Esophagus mucosa (tissue), 1 donor: ENCODE results near the gene PEX11A. TPM values are rescaled to one million over a fixed set of nuclear protein-coding genes. Genes with fewer than 3 reads are reported as not detected.
A peak's percentile ranks its signal among the peaks of the same experiment; 100 is the strongest.

Source experiments
- ATAC-seq: fragments of 200-7000 bp; cut with Tn5 transposase; one replicate; pipeline ENCODE4 v1.9.1; 2020
- total RNA-seq: library from RNA; stranded (reverse); gene quantifications from one replicate; pipeline ENCODE4 v1.2.4, GENCODE V29; 2023
- donor health status: DM: yes; HTN: yes; CAD: no.

Gene PEX11A
- total RNA-seq, 1 donor from 2014 or later = 3.5 TPM

DNA sequence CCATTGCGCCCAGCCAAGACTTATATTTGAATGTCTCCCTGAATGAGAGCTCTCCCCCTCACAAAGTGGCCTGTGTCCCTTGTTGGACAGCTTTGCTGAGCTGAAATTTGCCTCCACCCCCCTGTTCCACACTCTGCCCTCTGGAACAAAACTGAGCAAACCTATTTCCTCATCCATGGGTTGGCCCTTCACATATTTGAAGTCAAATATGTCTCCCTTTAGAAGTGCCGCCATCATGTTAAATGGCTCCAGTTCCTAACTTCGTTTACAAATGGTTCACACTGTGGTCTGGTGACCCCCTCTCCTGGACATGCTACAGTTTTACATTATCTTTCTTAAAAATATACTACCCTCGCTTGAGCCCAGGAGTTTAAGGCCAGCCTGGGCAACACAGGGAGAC, 16.0 kb downstream of the PEX11A start:
- no peak for ATAC-seq

DNA sequence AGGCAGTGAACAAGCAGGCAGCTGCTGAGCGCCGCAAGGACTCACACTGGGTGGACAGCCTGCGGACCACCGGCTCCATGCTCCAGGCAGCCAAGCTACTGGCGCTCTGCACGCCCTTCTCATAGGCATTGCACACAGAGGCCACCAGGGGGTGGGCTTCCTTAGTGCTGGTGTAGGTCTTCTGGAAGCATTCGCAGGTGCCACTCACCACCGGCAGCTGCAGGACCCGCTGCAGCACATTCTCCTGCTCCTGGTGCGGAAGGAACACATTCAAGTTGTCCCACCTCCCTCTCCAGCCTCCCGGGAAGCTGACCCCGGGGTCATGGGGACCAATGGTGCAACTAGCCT, 17.4 kb downstream of the PEX11A start:
- no peak for ATAC-seq

DNA sequence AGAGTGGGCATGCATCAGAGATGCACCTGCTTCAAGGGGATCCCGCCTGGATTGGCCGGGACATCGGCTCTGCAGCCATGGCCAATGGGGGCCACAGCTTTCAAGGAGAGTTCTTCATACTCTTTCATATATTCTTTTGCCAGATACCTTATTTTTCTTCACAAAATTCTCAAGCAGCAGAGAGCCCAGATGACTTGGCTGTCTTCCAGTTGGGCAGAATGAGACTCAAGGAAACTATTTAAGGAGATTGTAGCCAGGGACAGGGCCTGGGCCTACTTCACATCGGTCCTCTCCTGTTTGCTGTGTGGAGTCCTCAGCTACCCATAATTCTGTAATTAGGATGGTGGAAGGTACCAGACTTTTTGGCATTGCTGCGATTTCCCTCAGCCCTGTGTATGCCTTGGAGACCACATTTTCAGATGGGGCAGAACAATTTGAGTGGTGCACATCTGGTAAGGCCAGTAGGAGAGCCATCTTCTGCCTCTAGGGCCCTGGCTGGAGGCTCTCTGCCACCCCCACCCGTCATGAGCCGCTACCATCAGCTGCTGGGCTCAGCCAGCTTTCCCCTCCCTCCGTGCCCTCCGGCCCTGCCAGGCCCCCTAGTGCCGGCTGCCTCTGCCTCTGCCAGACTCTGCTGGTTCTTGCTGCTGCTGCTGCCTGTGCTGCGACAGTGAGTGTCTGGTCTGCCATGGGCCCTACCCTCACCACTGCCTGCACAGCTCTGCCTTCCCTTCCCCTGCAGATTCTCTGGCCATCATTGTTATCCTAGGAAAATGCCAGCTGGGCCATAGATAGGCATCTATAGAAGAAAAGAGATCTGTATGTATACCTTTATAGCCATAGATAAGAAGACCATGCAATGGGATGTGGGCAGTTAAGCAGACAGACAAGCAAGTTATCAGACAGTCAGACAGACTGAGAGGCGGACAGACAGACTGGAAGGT, 18.1 kb downstream of the PEX11A start:
- no peak for ATAC-seq

DNA sequence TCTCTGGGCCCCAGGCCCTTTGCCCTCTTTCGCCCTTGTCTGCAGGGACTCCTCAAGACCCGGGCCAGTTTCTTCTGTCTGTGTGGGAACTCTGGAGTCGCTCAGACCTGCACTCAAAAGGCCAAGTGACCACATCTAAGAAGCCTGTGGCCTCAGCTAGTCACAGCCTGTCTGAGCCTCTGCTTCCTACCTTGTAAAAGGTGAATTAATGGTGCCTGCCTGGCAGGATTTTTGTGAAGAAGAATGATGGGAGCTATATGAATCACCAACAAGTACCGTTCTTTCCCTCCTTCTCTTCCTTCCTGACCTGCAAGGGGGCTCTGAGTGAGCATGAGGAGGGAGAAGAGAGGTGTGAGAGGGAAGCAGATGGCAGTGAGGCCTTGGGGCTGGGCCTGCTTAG, 18.9 kb downstream of the PEX11A start:
- no peak for ATAC-seq

DNA sequence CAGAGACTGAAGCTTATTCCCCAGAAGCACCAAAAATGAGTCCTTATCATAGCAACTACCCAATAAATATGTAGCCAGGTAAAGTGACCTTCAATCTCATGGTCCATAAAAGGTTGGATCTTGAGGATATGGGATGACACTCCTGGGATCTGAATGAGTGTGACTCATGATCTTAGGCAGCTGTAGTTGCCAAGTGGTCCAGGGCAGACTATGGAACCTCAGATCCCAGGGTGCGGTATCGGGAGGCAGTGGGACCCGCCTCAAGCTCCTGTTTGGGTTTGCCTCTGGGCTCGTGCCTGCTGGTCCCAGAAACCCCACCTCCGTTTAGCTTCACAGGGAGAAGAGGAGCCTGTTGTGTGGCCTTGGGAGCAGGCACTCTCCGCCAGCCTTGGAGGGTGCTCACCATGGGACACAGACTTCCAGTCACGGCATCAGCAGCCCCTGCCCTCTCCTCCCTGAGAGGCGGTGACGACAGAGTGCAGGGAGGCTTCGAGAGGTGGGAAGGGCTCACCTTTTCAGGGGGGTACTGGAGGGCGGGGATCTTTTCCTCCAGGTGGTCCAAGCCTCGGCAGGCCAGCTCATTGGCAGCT, 19.5 kb downstream of the PEX11A start:
- no peak for ATAC-seq

DNA sequence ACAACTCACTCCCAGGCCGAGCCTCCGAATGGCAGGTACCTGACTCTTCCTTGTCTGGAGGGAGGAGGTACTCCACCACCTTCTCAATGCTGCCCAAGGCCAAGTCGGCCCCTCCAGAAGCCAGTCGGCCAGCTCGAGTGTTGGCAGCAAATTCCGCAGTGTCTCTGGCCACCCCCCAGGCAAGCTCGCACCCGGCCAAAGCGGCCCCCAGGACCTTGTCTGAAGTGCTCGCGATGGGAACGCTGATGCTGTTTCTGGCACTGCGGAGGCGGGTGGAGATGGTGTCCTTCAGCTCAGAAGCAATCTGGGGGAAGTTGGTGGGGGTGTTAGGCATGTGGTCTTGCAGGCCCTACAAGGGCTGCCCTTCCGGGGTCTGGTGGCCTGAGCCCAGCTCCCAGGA, 20.6 kb downstream of the PEX11A start:
- ATAC-seq = no peak

DNA sequence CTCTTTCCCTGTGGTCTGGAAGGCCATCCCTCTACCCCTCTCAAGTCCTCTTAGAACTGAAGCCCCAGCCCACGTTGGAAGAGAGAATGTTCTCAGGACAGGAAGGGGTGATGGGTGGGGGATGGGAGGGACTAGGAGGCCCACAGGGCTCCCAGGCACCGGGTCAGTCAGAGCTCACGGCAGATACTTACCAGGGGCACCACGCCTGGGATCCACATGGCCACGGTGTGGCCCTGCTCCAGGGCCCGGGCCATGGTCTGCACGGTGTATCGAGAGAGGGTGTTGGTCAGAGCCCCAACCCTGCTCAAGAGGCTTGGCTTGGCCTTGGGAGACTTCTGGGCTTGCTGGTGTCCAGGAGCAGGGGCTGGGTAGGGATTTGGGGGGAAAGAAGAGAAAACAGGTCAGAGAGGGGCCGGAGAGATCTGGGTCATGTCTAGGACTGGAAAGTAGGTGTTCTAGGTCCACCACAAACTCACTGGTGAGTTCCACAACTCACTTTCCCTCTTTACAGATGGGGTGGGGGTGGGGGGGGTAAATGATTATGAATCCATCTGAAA, 21.2 kb downstream of the PEX11A start:
- ATAC-seq = no peak

DNA sequence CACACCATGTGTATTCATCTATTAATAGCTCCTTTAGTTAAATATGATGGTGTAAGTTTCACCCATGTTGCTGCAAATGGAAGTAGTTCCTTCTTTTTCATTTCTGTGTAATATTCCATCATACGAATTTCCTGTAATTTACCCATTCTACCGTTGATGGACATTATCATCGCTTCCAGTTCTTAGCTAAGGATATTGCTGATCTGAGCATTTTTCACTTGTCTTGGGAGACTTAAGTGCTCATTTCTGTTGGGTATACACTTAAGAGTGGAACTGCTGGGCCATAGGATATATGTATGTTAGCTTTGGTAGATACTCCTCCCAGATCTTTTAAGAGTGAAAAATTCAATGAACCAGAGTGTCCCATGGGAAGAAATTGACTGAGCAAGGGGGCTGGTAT, 22.4 kb downstream of the PEX11A start:
- ATAC-seq = no peak

DNA sequence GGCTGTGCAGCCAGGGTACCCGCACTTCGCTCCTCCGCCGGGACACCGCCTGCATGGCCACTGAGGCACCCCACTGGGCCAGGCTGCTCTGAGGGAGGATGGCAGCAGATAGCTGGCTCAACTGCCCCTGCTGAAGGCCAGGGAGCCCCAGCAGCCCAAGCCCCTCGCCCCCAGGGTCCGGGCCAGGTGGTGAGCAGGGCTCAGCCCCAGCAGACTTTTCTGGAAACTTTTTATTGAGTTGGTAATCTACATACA, 22.9 kb downstream of the PEX11A start:
- no peak for ATAC-seq

DNA sequence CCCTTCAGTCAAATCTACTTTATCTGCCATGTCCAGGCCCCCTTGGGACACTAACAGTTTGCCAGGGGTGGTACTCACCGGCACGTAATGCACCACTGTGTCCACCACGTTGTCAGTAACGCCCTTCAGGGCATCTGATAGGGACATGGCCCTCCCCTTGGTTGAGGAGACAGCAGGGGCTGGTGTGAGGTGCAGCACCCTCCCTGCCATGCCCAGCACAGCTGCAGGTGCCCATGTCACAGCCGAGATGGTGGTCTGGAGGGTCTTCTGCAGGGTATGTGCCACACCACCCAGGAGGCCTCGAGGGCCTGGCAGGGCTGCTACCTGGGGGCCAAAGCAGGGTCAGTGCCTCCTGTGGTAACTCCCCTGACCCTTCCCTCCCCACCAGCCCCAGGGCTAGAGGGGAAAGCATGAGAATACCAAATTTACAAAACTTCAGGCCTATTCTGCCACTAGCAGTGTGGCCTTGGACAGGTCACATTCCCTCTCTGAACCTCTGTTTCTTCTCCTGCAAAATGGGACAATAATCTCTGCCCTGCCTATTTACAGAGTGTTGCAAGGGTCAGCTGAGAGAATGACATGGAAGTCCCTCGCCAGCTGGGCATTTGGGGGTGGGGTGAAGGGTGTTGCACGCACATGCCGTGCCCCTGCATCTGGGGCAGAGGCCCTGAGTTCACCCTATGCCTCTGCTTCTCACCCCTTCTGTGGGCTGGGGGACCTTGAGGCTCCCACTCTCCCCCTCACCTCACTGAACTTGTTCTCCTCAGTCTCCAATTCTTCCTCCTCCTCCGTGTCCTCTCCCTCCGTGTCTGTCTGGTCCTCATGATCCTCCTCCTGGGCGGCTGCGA, 23.5 kb downstream of the PEX11A start:
- no peak for ATAC-seq

DNA sequence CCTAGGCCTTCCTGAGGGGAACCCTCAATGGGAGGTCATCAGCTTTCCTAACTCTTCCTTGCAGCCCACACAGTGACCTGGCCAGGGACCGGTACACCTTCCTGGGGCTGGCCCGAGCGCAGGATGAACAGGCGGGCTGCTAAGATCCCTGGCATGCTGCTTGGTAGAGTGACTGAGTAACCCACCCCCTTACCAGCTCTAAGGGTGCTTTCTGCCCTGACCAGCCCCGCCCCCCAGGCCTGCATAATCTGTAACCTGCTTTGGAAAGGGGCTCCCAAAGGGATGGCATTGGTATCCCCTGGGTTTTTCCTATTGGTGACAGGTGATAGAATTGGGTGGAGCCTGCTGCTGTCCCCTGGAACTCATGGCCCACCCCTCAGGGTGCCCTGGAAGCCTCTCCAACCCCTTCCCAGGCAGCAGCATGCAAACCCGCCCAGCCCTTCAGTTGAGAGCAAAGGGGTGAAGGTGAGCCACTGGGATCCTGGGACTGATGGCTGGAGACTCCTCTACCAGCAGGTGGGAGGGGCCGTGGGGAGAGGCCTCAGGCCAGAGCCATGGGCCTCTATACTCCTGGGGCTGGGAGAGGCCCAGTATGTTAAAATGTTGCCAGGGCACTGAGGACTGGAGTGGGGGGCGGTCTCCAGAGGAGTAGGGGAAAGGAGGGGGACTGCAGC, 24.2 kb downstream of the PEX11A start:
- ATAC-seq = peak; percentile 5

DNA sequence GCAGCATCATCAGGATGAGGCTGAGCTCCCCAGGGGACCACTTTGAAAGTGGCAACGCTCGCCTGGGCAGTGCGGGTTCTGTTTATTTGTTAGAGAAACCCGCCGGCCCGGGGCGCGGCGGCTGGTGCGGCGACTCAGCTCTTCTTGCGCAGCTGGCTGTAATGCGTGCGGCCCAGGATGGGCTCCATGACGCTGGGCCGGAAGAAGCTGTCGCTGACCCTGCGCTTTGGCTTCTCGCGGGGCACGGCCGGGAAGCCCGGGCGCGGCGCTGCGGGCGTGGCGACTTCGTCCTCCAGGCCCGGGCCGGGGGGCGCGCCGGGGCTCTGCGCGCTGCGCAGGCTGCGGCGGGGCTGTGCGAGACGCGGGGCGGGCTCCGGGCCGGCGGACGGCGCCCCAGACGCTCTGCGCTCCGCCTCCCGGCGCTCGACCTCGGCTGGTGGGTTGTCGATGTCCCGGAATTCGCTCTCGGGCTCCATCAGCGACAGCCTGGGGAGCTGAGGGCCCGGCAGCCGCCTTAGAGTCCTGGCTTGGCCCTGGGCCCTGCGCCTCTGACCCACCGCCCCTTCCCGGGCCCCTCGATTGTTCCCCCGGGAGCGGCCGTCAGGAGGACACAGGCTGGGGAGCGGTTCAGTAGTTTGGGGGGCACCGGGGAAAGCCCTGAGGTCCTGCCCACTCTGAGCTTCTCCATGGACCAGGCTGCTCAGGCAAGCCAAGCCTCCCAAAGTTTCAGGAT, 24.9 kb downstream of the PEX11A start:
- ATAC-seq = peak; percentile 54

DNA sequence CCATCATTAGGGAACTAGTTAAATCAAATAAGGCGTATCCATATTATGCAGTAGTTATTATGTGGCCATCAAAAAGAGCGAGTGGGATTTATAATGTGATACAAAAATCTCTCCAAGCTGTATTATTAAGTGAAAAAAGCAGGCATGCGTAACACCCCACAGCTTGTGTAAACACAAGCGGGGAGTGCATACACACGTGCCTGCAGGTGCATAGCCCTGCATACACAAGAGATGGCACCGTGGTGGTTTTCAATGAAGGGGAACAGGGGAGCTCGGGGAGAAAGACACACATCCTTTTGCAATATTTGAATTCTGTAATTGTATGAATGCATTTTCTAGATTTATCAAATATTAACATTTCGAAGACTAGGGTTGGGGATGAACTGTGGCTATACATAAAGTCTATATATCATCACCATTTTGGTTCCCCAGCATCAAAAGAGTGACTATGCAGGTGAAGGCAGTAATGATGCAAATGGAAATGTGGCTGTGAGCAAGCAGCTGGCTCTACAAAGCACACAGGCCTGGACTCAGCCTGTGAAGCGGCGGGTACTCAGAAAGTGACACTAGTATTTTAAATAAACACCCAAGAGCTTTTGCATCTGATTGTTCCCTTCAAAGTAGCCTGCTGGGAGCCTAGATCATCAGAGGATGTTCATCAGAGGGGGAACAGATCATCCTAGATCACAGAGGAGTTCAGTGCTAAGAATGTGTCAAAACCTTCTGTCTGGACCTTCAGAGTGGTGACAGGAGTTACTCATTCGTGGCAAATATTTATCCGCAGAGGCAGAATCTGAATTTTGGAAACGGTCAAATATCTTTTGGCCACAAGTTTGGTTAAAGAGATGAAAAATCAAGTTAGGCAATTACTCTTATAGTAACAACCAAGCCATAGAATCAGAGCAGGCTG, 25.9 kb downstream of the PEX11A start:
- no peak for ATAC-seq

DNA sequence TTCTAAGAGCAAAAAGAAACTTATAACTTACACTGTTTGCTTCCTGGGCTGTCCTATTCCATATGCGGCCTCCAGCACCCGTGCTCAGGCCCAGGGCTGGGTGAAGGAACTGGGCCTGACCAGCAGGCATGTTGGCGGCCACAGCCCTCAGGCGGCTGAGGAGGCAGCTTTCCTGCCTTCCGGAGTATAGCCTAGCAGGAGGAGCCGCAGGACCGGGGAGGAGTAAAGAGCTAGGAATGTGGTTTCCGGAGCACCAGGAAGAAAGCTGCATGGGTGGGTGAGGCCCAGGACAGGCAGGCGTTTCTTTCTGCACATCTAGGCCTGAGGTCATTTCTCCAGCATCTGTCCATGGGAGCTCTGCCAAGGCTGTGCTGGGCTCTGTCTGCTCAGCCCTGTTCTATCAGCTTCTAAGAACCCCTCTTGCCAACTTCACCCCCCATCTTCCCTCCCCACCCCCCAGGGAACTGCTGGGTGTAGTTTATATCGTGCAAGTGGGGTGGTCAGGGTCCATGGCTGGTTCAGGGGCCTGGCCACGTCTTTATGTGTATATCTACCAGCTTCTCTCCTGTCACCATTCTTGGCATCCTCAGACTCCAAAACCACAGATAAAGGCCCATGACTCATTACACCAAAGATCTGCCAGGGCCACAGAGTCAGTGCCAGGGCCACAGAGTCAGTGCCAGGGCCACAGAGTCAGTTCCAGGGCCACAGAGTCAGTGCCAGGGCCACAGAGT, 27.5 kb downstream of the PEX11A start:
- peak; percentile 75 for ATAC-seq

DNA sequence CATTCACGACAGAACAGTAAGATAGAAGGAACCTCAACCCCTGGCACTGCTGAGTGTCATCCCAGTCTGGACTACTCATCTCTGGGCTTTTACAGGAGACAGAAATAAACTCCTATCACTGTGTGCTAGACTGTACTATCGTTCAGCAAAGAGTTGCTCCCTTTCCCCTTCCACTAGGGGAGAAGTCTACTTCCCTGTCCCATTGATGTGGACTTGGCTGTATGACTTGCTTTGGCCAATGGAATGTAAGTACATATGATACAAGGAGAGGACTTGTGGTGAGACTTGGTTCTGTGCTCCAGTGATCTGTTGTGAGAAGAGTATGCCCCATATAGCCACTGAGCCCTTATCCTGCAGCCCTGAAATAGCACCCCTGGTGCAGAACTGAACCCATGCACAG, 30.0 kb downstream of the PEX11A start:
- ATAC-seq = no peak

DNA sequence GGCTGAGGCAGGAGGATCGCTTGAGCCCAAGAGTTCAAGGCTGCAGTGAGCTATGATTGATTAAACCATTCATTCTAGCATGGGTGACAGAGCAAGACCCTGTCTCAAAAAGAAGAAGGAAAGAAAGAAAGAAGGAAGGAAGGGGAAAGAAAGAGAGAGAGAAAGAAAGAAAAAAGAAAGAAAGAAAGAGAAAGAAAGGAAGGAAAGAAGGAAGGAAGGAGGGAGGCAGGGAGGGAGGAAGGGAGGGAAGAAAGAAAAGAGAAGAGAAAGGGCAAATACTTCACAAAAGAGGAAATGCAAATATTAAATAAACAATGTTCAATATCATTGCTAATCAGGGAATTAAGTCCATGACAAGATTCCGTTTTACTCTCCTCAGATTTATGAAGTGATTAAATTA, 31.3 kb downstream of the PEX11A start:
- no peak for ATAC-seq

DNA sequence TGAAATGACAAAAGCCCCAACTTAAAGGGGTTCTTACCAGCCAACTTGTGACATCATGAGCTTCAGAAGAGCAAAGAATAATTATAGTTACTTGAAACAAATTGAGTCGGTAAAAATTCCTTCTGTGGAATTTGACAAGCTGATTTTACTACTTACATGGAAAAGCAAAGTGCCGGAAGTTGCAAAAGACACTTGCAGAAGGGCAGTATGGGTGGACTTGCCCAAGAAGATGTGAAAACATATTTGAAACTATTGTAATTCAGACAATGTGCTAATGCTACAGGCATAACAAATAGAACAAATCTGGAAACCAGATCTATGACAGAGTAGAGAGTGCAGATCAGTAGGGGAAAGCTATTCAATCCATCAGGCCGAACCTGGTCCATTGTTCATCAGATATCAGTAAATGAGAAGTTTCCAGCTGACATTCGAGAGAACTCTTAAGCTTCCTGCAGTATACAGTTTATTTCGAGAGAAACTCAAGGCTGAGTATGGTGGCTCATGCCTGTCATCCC, 32.8 kb downstream of the PEX11A start:
- no peak for ATAC-seq

DNA sequence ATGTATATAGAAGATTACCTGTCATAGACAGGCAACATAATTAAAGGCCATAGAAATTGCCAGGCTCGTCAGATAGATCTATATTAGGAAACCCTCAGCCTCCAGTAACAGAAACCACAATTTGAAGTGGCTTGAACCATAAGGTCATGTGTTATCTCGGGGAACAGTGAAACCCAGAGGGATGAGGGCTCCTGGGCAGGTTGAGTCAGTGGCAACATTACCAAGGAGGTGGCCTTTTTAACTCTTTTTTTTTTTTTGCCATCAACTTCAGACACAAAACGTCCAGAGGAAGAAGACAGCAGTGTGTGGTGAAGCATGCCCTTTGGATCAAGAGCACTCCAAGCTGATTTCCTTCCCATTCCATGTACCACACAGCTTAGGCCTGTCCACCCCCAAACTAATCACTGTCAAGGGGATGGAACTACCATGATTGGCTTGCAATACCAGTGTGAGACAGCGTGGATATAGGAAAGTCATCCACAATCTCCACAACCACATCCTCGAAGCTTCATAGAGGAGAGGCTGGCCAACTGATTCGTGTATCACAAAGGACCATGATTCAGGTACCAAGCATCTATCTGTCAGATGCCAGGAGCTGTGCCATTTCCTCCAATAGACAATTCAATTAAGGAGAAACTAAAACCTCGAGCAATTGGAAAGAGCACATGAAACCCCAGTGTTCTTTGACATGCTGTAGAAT, 34.3 kb downstream of the PEX11A start:
- ATAC-seq = no peak
